BJ (cell line): ENCODE results near the gene ZNF804A. TPM values are rescaled to one million over a fixed set of nuclear protein-coding genes. Genes with fewer than 3 reads are reported as not detected.
A peak's percentile ranks its signal among the peaks of the same experiment; 100 is the strongest.

ENCODE experiments used
- CTCF ChIA-PET: fragments of 350-600 bp; formaldehyde crosslinking; extraction: SDS; loops from one replicate; lab custom pipeline; 2021; ENCODE audit warnings: antibody characterized with exemption, inconsistent platforms; lab: Yijun Ruan, JAX
- POLR2A ChIA-PET: fragments of 300-600 bp; sonication (Branson Sonifier 250); formaldehyde crosslinking; extraction: SDS; loops from one replicate; lab custom pipeline; 2021; ENCODE audit warnings: antibody characterized with exemption; lab: Charles Lee
- DNase-seq: peaks from one replicate; pipeline ENCODE4 v3.0.0-alpha.2; 2011; ENCODE audit warnings: low read depth
- H3K27me3 ChIP-seq: 2 replicates; pipeline ENCODE4 v1.6.0; 2011; ENCODE audit warnings: low read length; ENCODE audit not compliant: control insufficient read depth, insufficient read depth
- H3K36me3 ChIP-seq: 2 replicates; pipeline ENCODE4 v1.5.1; 2011; ENCODE audit warnings: low read length; ENCODE audit not compliant: control insufficient read depth, insufficient read depth
- H3K4me3 ChIP-seq: 2 replicates; pipeline ENCODE4 v1.5.1; 2011; ENCODE audit warnings: low read depth, mild to moderate bottlenecking, control low read depth, low read length
- CTCF ChIP-seq: IDR thresholded peaks from 2 replicates; pipeline ENCODE4 v1.5.1; 2011; ENCODE audit warnings: low read depth, mild to moderate bottlenecking, control low read depth, inconsistent platforms, low read length, moderate library complexity; ENCODE audit not compliant: insufficient read depth
- polyA plus RNA-seq: library from polyadenylated mRNA; depleted of rRNA; stranded (reverse); fragments of >200 nt; gene quantifications from 2 replicates; pipeline ENCODE4 v1.2.3, GENCODE V29; 2011

Gene ZNF804A
- polyA plus RNA-seq, 1 experiment, result 0.53 TPM

- ChIA-PET POLR2A (no interaction called here), CTCF (no interaction called here)
- Histone ChIP-seq H3K27me3 (no peaks in the 10 kb centered on the region), H3K4me3 (no peak overlapping the region), H3K36me3 (no peaks in the 10 kb centered on the region)
- DNase-seq, result no peak
- no peak for TF ChIP-seq CTCF
These were observed 9.1 kb upstream of the ZNF804A start for GRCh38 chr2:184589261-184589660.

- peak; percentile 28 for DNase-seq
- Histone ChIP-seq H3K4me3 (peak overlapping the region; percentile 77), H3K36me3 (no peaks in the 10 kb centered on the region), H3K27me3 (no peaks in the 10 kb centered on the region)
- ChIA-PET POLR2A (no interaction called here), CTCF (interaction anchor here (1.5 kb wide), 1 partner anchor 14 kb away, joined by 7 read pairs; no protein-coding TSS in a partner anchor)
- no peak for TF ChIP-seq CTCF
These were observed 1.4 kb upstream of the ZNF804A start for GRCh38 chr2:184596819-184597411.

GRCh38 chr2:184597571-184597991 is 748 bp upstream of the ZNF804A start:
- ChIA-PET POLR2A (no interaction called here), CTCF (interaction anchor here (1.5 kb wide), 1 partner anchor 14 kb away, joined by 7 read pairs; no protein-coding TSS in a partner anchor)
- Histone ChIP-seq H3K4me3 (peak overlapping the region; percentile 77), H3K36me3 (no peaks in the 10 kb centered on the region), H3K27me3 (no peaks in the 10 kb centered on the region)
- DNase-seq, result no peak
- no peak for TF ChIP-seq CTCF

GRCh38 chr2:184598002-184598315 is 370 bp upstream of the ZNF804A start:
- CTCF ChIA-PET, result no interaction called here
- no peak for DNase-seq
- H3K36me3 ChIP-seq, result no peaks in the 10 kb centered on the region
- no peak for TF ChIP-seq CTCF
- no peaks in the 10 kb centered on the region for H3K27me3 ChIP-seq
- H3K4me3 ChIP-seq, result peak overlapping the region; percentile 77
- POLR2A ChIA-PET, result no interaction called here

GRCh38 chr2:184599054-184599871 is 934 bp downstream of the ZNF804A start:
- DNase-seq, result no peak
- TF ChIP-seq CTCF, result no peak
- H3K4me3 ChIP-seq, result peak overlapping the region; percentile 77
- CTCF ChIA-PET, result interaction anchor here (1.8 kb wide), 1 partner anchor 12 kb away, joined by 10 read pairs; no protein-coding TSS in a partner anchor
- POLR2A ChIA-PET, result no interaction called here
- no peaks in the 10 kb centered on the region for H3K36me3 ChIP-seq
- no peaks in the 10 kb centered on the region for H3K27me3 ChIP-seq
